ENCODE measurements around the gene C7orf33. TPM values are rescaled to one million over a fixed set of nuclear protein-coding genes. Genes with fewer than 3 reads are reported as not detected.

C7orf33 gene
- total and polyA plus RNA-seq, 2 of the 8 experiments (the other 6 are each of a cell fraction or from before 2014, with no cell fraction given): not detected

DNA sequence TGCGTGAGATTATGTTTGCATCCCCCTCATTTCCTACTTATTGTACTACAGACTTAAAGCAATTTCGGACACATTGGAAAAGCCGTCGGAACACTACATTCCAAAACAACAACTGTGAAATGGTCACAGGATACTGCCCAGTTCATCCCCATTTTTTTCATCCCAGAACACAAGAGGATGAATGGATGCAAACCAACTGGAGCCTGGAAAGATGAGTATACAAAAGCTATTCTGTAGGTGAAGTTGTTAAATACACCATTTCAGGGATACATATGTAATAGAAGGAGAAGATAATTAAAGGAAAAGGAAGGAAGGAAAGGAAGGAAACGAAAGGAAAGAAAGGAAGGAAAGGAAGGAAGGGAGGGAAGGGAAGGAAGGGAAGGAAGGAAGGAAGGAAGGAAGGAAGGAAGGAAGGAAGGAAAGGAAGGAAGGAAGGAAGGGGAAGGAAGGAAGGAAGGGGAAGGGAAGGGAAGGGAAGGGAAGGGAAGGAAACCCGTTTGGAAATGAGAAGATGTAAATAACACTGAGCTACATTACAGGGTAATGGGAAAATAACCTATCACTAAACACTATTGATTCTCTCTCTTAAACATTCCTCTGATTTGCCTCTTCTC lies 48.6 kb upstream of the C7orf33 start (continued):
- TF ChIP-seq GABPA (IDR thresholded peaks at IDR 0.05; ENCODE audit: borderline replicate concordance, insufficient read depth, low read length): no peak

Measured in H1 (cell line).